ENCODE measurements around the gene CEP68.
"Not testable (repeated sequence)": the region's sequence is repeated elsewhere in the genome, so short reads cannot be mapped to it uniquely, and the experiment has no call there.

CEP68 gene, protein sequence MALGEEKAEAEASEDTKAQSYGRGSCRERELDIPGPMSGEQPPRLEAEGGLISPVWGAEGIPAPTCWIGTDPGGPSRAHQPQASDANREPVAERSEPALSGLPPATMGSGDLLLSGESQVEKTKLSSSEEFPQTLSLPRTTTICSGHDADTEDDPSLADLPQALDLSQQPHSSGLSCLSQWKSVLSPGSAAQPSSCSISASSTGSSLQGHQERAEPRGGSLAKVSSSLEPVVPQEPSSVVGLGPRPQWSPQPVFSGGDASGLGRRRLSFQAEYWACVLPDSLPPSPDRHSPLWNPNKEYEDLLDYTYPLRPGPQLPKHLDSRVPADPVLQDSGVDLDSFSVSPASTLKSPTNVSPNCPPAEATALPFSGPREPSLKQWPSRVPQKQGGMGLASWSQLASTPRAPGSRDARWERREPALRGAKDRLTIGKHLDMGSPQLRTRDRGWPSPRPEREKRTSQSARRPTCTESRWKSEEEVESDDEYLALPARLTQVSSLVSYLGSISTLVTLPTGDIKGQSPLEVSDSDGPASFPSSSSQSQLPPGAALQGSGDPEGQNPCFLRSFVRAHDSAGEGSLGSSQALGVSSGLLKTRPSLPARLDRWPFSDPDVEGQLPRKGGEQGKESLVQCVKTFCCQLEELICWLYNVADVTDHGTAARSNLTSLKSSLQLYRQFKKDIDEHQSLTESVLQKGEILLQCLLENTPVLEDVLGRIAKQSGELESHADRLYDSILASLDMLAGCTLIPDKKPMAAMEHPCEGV

DNA sequence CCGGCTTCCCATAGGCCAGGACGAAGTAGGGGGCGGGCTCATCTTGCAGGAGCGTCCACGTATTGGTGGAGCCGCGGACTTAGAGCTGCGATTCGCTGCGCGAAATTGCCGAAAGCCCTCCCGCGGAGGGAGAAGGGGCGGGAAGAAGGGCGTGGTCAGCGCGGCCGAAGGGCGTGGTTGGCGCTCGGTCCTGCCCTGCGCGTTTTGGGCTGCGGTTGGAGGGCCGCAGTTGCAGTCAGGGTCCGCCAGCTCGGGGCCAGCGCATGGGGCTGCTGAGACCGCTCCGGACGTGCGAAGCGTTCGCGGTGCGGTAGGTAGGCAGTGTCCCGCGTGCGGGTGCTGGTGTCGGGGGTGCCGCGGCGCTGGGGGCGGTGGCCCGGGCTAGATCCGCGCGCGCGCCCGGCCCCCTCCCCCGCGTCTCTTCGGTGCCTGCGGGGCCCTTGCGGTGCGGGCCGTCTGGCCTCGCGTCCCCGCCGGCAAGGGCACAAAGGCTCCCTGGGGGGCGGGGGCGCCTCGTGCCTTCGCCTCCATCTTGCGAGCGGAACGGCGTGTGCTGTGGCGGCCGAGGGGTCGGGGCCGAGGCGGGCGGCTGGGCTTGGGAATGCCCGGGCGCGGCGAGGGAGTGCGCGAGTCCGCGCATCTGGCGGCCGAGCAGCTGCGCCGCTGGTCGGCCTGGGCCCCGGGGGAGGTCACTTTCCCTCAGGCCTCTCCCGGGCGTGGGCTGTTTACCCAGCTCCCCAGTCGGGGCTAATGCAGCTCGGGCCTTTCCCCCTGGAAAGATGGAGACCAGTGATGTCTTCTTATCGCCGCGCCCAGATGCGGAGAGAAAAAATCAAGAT lies at the start of gene CEP68:
CEP68 (plus strand) TSS at position 202 of the 839 bp plus-strand sequence. CDS start 13,029 bp downstream, outside the sequence.
- peak; percentile 97 for DNase-seq

DNA sequence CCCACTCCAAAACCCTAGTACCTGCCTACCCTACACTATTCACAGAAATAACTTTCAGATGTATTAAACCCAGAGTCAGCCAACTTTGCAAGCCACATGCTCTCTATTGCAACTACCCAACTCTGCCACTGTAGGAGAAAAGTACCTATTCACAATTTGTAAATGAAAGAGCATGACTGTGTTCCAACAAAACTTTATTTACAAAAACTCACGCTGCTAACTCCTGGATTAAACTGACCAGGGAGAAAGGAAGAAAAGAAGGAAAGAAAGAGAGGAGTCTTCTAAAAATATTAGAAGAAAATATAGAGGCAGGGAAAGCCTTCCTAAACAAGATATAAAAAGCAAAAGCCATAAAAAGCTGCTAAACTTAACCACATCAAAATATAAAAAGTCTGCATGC lies 42.4 kb upstream of the CEP68 start:
- no peak for DNase-seq

DNA sequence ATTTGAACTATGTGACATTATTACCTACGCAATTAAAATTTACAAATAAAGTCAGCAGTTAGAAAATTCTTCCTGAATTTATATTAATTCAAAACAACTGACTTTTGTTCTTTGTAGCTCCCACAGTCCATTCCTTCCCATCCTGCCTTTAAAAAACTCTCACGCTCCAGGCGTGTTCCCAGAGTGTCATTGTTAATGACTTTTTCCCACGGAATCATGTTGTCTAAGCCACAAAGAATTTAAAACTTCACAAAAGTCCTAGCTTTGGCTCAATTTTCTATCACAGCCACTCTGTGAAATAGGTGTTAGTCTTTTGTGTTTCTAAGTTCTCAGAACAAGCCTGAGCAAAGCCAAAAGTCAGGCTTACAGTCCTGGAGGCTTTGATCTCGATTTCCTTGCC lies 40.5 kb upstream of the CEP68 start:
- no peak for DNase-seq

DNA sequence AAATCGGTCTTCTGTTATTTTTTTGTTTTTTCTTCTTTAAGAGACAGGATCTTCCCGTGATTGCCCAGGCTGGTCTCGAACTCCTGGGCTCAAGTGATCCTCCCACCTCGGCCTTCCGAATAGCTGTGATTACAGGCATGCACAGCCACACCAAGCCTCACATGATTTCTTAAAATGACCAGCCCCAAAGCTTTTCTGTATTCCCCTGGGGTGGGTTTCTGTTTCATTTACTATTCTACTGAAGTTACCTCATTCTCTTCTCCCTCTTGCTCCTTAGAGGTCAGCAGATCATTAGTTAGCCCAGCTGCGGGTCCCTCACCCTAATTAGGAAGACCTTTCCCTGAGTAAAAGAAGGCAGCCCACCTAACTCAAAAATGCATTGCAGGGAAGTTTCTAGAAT lies 39.4 kb upstream of the CEP68 start:
- no peak for DNase-seq

DNA sequence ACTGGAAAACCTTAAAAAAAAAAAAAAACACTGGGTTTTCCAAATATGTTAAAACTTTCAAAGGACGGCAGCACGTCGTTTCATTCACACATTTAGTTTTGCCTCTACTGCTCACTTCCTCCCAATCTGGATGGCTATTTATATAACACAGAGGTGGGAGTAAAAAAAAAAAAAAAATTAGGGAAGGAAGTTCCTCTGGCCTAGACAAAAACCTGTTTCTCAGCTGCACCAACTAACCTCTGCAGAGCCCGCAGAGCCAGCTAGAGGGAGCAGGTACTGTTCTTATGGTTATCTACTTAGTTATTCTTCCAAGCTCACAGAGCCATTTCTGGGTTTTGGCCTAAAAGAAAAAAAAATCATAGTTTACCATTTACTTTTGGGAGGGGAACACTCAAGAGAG lies 38.9 kb upstream of the CEP68 start:
- DNase-seq: no peak

DNA sequence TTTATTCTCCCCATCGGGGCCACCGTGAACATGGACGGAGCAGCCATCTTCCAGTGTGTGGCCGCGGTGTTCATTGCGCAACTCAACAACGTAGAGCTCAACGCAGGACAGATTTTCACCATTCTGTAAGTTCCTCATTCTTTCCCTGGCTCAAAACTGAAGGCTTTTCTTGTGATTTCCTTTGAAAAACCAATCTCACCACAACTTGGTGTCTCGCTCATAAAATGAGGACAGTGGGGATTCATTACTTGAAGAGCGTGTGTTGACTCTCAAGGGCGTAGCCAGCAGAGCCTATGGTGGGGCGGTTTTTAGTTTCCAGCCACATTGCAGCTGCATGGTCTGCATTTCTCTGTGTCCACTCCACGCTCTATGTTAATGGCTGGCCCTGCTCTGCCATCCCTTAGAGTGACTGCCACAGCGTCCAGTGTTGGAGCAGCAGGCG lies 38.1 kb upstream of the CEP68 start:
- DNase-seq: no peak

DNA sequence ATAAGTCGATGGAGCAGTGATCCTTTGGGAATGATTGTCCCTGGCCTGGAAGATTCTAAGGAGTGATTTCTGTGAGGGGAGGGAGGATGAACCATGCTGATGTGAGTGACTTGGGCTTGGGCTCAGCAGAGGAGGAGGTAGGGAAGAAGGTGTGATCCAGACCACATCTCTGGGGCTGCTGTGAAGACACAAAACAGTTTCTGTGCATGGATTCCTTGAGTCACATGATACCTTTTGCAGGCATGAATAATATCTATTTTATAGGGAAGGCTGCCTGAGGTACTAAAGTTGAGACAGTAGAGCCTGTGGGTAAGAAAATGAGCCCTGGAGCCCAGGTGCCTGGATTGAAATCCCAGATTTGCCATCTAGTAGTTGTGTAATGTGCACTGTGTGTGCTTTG lies 37.2 kb upstream of the CEP68 start:
- DNase-seq: no peak

DNA sequence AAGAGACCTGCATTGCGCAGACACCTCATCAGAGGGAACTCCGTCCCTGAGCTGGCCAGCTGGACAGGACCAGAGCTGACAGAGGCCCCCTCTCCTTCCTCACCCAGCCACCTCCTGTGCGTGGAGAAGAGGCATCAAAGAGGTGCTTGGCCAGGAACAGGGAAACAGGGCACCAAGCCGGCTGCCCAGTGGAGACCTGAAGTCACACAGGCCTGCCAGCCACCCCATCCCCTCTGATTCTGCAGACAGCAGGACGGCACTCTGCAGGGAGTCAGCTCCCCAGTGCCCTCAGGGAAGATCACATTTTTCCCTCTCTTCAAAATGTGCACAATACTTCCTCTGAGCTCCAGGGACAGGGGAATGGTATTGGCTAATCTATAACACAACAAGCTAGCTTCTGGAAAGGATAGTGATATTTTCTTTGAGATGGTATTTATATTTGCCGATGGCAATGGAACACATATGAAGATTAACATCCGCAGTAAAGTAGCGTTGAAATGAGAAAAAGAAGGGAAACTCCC lies 36.5 kb upstream of the CEP68 start:
- DNase-seq: no peak

DNA sequence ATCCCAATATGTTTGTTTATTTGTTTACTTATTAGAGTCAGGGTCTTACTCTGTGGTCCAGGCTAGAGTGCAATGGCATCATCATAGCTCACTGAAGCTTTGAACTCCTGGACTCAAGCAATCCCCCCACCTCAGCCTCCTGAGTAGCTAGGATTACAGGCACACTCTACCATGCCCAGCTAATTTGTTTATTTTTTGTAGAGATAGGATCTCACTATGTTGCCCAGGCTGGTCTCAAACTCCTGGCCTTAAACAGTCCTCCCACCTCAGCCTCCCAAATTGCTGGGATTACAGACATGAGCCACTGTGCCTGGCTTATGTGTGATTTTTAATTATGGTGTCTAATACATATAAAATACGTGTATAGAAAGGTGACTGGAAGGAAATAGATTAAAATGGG lies 36.0 kb upstream of the CEP68 start:
- not testable (repeated sequence) for DNase-seq

DNA sequence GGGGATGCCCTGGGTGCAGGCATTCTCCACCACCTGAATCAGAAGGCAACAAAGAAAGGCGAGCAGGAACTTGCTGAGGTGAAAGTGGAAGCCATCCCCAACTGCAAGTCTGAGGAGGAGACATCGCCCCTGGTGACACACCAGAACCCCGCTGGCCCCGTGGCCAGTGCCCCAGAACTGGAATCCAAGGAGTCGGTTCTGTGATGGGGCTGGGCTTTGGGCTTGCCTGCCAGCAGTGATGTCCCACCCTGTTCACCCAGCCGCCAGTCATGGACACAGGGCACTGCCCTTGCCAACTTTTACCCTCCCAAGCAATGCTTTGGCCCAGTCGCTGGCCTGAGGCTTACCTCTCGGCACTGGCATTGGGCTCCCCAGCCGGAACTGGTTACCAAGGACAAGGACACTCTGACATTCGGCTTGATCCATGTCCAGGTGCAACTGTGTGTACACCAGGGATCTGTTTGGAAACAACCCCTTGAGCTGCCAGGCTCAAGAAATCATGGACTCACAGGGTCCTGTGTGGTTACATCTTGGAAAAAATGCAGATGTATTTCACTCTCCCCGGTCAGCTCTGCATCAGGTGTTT lies 35.2 kb upstream of the CEP68 start:
- DNase-seq: no peak

DNA sequence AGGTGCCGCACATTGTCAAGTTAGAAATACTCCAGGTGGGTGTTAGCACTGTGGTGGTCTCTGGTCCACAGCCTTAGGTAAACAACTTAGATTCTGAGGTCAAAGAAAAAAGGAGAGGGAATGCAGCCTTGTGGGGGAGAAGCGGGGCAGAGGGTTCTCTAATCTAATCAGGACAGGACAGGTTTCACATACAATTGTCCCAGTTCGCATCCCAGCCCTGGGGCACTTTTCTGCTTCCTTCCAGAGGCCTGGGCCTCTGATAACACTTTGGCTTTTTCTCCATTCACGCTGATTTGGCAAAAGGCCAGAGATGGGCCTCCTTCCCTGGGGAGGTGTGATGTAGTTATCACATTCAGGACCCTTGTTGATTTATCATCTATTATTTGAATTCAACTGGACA lies 34.5 kb upstream of the CEP68 start:
- DNase-seq: no peak

DNA sequence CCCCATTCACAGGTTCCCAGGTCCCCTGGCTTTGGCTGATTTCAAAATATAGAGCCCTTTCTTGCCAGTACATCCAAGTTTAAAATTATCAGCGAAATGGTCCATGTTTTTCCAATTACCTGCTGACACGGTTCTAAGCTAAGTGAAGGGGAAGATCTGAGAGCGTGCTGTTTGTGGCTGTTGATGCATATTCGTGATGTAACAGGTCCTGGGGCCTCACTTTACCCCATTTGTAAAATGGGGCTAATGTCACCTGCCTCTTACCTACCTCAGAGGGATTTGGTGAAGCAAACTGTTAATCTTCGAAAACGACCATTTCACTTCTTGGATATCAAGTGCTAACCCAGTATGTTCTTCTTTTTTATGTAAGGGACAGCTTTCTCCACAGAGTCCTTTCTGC lies 34.0 kb upstream of the CEP68 start:
- no peak for DNase-seq

DNA sequence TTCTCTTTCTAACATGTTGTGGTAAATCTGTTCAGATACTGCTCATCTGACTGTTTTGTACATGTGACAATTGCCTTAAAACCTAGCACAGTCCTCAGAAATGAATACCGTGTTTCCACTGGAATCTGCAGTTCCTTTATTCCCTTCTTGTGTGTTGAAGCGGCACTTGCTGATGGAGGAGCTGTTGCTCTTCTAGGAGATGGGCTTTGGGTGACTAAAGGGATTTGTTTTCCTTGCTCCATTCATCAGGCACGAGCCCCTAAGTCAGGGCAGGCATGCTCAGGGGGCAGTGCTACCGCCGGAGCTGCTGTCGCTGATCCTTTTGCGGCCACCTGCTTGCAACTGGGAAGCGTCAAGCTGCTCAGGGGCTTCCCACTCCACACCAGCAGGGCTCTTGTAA lies 32.5 kb upstream of the CEP68 start:
- no peak for DNase-seq

DNA sequence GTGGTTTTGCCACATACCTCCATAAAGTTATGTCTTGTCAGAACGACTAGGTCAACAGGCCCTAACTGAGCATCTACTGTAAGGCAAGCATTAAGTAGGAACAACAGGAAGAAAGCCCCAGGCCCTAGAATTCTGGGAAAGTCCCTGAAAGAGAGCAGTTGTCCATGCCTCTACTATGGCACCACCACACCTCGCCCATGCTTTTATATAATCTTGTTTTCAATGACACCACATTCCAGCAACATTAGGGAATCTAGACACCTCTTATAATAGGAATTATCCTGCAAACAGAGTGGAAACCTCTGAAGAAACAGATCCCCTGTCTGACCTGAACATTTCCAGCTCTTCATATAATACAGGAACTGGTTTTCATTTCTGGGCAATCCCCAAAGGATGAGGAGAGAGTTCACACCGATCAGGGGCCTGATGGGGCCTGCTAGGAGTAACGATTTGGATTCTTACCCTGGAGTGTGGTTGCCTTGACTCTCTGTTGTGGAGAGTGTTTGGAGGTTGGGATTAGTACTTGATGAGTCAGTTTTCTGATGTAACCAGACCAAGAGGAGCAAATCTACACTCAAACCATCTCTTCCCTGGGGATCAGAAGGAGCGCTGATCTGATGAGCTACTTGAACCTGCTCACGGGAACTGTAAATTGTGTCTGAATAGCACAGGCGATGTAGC lies 31.9 kb upstream of the CEP68 start:
- DNase-seq: no peak

DNA sequence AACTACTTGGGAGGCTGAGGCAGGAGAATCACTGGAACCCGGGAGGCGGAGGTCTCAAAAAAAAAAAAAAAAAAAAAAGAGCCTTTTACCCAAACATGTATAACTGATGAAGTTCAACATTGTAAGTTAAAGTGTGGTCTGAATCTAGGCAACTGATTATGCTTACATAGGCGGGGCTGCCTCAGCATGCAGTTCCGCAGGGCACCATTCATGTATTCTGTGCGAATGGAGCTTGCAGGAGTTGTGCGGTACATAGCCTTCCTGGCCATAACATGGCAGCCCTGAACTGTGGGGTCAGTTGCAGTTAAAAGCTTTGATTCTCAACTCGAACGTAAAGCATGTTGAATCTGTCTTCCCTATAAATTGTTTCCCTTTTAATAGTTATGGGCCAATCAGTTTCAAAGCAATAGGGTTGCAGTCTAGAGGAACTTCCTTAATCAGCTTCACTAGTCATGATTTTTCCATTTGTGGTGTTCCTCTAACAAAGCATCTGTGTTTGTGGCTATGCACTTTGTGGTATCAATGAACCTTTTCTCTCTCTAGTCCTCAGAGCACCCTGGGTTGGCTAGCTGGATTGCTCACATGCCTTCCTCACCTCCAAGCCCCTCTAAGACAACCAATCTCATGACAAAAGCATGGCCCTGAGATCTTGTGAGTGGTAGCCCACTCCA lies 30.6 kb upstream of the CEP68 start:
- DNase-seq: no peak

DNA sequence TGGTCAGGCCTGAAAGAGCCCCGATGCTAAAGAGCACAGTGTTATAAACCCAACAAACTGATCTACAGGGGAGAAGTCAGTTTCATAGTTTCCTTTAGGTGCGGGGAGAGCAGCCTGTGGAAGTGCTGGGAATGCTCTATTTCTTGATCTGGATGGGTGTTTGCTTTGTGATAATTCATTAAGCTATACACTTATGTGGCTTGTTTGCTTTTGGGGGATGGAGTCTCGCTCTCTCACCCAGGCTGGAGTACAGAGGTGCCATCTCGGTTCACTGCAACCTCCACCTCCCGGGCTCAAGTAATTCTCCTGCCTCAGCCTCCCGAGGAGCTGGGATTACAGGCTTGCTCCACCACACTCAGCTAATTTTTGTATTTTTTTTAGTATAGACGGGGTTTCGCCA lies 30.1 kb upstream of the CEP68 start:
- no peak for DNase-seq

DNA sequence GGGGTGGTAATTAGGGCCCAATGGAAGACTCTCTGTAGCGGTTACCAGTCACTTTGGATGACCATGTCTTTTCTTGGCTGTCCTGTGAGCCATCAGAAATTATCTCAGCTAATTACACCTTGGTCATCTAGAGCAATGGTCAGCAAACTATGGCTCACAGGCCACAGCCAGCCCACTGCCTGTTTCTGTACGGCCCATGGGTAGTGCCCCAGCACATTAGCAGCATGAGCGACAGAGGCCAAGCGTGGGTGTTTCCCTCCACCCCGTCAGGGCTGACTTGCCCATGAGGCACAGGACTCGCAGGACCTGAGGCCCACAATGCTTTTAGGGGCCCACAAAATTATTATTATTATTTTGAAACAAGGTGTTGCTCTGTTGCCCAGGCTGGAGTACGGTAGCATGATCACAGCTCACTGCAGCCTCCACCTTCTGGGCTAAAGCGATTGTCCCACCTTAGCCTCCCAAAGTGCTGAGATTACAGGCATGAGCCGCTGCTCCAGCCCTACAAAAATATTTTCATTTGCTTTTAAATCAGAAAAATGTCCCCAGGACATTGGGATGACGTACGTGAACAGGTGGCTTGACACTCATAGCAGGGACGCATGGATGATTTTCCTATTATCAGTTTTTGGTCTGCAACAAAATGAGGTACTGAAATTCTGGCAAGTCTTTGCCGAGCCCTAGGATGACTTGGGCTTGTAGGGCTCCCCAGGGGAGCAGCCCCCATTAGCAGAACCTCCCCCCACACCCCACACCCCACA lies 29.3 kb upstream of the CEP68 start:
- no peak for DNase-seq

DNA sequence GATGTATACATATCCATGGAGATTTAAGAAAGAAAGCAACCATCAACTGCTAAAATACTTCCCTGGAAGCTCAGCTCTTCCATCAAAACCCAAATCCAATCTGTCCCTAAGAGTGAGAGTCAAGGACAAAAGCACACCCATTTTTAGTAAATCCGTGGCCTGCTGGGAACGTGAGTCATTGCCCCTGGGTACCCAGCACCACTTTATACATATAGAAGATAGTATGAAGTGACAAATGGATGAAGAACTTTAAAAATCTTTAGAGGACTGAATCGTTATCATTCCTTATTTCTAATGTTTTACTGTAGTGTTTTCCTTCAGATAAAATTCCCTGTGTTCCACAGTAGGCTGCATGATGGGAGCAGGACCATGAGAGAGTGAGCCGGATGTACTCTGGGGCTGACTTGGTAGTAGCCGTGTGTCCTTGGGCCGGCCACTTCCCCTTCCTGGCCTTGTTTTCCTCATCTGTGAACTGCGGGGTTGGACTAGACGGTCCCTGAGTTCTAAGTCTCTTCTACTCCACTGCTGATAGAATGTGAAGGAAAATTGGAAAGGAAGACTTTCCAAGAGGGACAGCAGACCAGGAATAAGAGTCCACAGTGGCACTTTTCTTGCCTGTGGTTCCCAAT lies 28.5 kb upstream of the CEP68 start:
- no peak for DNase-seq

DNA sequence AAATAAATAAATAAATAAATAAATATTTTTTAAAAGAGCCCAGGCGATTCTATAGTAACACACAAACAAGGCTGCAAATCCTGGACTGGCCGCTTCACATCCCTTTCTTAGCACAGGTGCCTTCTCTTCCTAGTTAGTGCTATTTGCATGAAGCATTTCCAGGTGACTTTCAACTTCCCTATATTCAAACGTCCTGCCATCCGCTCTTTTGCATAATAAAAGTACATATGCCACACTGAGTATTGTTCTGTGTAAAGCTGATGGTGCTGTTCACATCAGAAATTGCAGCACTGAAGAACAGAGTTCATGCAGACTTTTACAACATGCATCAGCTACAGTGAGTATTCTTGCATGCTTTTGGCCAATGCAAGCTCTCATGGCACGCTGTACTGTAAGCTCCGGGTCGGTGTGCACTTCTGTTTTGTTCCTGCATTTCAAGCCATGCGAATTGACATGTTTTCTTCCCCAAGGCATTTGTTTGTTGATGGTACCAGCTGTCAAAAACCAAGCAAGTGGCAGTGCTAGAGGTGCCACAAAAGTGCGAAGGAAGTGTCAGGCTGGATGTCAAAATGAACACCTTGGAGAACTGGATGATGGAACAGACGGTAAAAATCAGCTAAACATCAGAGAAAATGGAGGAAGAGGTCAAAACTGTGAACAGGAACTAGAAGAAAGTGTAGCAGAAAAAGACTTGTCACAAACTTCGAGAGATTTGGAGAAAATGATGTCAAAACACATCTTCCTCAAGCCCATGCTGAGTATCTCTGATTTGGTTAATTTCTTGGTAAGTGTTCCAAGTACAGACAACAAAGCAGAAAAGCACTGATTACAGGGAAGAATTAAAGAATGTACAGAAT lies 25.5 kb upstream of the CEP68 start:
- DNase-seq: no peak

Data from CD4-positive, alpha-beta T cell treated with Interleukin-10 for 1 hour (primary cell).